Upper lobe of right lung (tissue), 1 donor: ENCODE results near the gene RNF214. TPM values are rescaled to one million over a fixed set of nuclear protein-coding genes. Genes with fewer than 3 reads are reported as not detected.

ENCODE experiments used
- ATAC-seq: fragments of 200-7000 bp; cut with Tn5 transposase; one replicate; pipeline ENCODE4 v1.9.1; 2020; ENCODE audit warnings: mild to moderate bottlenecking, moderate library complexity
- DNase-seq: peaks from one replicate; pipeline ENCODE4 v3.0.0-alpha.2; 2020
- H3K27ac ChIP-seq: fragments of 200-600 bp; one replicate; pipeline ENCODE4 v1.8.0; 2022
- H3K27me3 ChIP-seq: fragments of 200-600 bp; one replicate; pipeline ENCODE4 v1.8.0; 2022; ENCODE audit warnings: mild to moderate bottlenecking
- H3K36me3 ChIP-seq: fragments of 200-600 bp; one replicate; pipeline ENCODE4 v1.8.0; 2022
- H3K4me1 ChIP-seq: fragments of 200-600 bp; one replicate; pipeline ENCODE4 v1.8.0; 2022
- H3K4me3 ChIP-seq: fragments of 200-600 bp; one replicate; pipeline ENCODE4 v1.8.0; 2022; ENCODE audit warnings: mild to moderate bottlenecking
- H3K9me3 ChIP-seq: fragments of 200-600 bp; one replicate; pipeline ENCODE4 v1.8.0; 2022
- CTCF ChIP-seq: fragments of 200-600 bp; IDR thresholded peaks from one replicate; pipeline ENCODE4 v1.8.0; 2022; ENCODE audit warnings: antibody characterized with exemption
- intact Hi-C: fragments of 100-400 bp; cut with DNase I; formaldehyde crosslinking; loops from one replicate; pipeline ENCODE4 v1.11.0; 2022
- total RNA-seq: library from RNA; stranded (reverse); fragmentation: NEBNext Ultra II Directional; extraction: Animal tissue kit (Norgen Biotek cat#: 25700); gene quantifications from one replicate; pipeline ENCODE4 v1.2.1, GENCODE V29; 2021
- donor health status: DM: no; HTN: yes; CAD: no; lungs with severe emphysema.

RNF214 gene
- total RNA-seq, 1 donor from 2014 or later, result 27.1 TPM

- Histone ChIP-seq H3K27me3 (no peaks in the 10 kb centered on the region), H3K4me3 (no peak overlapping the region), H3K36me3 (peaks cover 37% of the 10 kb centered on the region), H3K27ac (no peak overlapping the region), H3K4me1 (peaks cover 14% of the 10 kb centered on the region), H3K9me3 (no peaks in the 10 kb centered on the region)
- DNase-seq (no peak), ATAC-seq (peak; percentile 27)
- intact Hi-C loops, result no loop called here
- no peak for TF ChIP-seq CTCF
These were observed 37.2 kb upstream of the RNF214 start for GRCh38 chr11:117195258-117195657.

- no peak overlapping the region for H3K27ac ChIP-seq
- no peaks in the 10 kb centered on the region for H3K9me3 ChIP-seq
- ATAC-seq (no peak), DNase-seq (no peak)
- intact Hi-C loops, result no loop called here
- H3K4me3 ChIP-seq, result no peak overlapping the region
- H3K27me3 ChIP-seq, result no peaks in the 10 kb centered on the region
- no peak for TF ChIP-seq CTCF
- H3K36me3 ChIP-seq, result peaks cover 33% of the 10 kb centered on the region
- H3K4me1 ChIP-seq, result peaks cover 14% of the 10 kb centered on the region
These were observed 36.7 kb upstream of the RNF214 start for GRCh38 chr11:117195761-117196160.

GRCh38 chr11:117197006-117197405 lies 35.5 kb upstream of the RNF214 start:
- Histone ChIP-seq H3K36me3 (peaks cover 25% of the 10 kb centered on the region), H3K4me1 (peaks cover 16% of the 10 kb centered on the region), H3K9me3 (no peaks in the 10 kb centered on the region), H3K4me3 (no peak overlapping the region), H3K27me3 (no peaks in the 10 kb centered on the region), H3K27ac (peak overlapping the region; percentile 85)
- intact Hi-C loops, result no loop called here
- no peak for ATAC-seq
- TF ChIP-seq CTCF, result no peak
- DNase-seq, result no peak

GRCh38 chr11:117197516-117198456 lies 34.7 kb upstream of the RNF214 start:
- ATAC-seq (peak; percentile 4), DNase-seq (no peak)
- Histone ChIP-seq H3K36me3 (peaks cover 17% of the 10 kb centered on the region), H3K4me3 (peak overlapping the region; percentile 48), H3K4me1 (peaks cover 18% of the 10 kb centered on the region), H3K9me3 (no peaks in the 10 kb centered on the region), H3K27ac (peak overlapping the region; percentile 85), H3K27me3 (no peaks in the 10 kb centered on the region)
- TF ChIP-seq CTCF, result peak; percentile 46
- intact Hi-C loops, result no loop called here

GRCh38 chr11:117198613-117199012 lies 33.9 kb upstream of the RNF214 start:
- Histone ChIP-seq H3K9me3 (no peaks in the 10 kb centered on the region), H3K27me3 (no peaks in the 10 kb centered on the region), H3K36me3 (peaks cover 17% of the 10 kb centered on the region), H3K4me1 (peaks cover 18% of the 10 kb centered on the region), H3K4me3 (peak overlapping the region; percentile 48), H3K27ac (peak overlapping the region; percentile 85)
- intact Hi-C loops, result no loop called here
- no peak for TF ChIP-seq CTCF
- DNase-seq (no peak), ATAC-seq (no peak)
